ENCODE measurements around the gene OBP2B.

DNA sequence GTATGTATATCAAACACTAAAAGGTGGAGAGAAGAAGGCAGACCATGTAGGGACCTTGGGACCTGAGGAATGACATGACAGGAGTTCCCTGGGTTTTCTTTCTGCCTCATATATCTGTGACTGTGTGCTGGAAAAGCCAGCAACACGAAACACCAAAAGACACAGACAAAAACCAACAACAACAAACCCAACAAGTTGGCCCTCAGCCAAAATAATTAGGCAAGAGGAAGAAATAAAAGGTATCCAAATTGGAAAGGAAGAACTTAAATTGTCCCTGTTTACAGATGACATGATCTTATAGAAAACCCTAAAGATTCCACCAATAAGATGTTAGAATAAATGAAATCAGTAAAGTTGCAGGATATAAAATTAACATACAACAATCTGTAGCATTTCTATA, 44.2 kb upstream of the OBP2B start:
- TF ChIP-seq, protein P1, sequence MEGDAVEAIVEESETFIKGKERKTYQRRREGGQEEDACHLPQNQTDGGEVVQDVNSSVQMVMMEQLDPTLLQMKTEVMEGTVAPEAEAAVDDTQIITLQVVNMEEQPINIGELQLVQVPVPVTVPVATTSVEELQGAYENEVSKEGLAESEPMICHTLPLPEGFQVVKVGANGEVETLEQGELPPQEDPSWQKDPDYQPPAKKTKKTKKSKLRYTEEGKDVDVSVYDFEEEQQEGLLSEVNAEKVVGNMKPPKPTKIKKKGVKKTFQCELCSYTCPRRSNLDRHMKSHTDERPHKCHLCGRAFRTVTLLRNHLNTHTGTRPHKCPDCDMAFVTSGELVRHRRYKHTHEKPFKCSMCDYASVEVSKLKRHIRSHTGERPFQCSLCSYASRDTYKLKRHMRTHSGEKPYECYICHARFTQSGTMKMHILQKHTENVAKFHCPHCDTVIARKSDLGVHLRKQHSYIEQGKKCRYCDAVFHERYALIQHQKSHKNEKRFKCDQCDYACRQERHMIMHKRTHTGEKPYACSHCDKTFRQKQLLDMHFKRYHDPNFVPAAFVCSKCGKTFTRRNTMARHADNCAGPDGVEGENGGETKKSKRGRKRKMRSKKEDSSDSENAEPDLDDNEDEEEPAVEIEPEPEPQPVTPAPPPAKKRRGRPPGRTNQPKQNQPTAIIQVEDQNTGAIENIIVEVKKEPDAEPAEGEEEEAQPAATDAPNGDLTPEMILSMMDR (IDR thresholded peaks at IDR 0.05; ENCODE audit: insufficient read depth, low read length), result no peak
- TF ChIP-seq, protein P2, sequence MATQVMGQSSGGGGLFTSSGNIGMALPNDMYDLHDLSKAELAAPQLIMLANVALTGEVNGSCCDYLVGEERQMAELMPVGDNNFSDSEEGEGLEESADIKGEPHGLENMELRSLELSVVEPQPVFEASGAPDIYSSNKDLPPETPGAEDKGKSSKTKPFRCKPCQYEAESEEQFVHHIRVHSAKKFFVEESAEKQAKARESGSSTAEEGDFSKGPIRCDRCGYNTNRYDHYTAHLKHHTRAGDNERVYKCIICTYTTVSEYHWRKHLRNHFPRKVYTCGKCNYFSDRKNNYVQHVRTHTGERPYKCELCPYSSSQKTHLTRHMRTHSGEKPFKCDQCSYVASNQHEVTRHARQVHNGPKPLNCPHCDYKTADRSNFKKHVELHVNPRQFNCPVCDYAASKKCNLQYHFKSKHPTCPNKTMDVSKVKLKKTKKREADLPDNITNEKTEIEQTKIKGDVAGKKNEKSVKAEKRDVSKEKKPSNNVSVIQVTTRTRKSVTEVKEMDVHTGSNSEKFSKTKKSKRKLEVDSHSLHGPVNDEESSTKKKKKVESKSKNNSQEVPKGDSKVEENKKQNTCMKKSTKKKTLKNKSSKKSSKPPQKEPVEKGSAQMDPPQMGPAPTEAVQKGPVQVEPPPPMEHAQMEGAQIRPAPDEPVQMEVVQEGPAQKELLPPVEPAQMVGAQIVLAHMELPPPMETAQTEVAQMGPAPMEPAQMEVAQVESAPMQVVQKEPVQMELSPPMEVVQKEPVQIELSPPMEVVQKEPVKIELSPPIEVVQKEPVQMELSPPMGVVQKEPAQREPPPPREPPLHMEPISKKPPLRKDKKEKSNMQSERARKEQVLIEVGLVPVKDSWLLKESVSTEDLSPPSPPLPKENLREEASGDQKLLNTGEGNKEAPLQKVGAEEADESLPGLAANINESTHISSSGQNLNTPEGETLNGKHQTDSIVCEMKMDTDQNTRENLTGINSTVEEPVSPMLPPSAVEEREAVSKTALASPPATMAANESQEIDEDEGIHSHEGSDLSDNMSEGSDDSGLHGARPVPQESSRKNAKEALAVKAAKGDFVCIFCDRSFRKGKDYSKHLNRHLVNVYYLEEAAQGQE (IDR thresholded peaks at IDR 0.05; ENCODE audit: insufficient replicate concordance, low read depth), result no peak
- no peak for TF ChIP-seq GABPA (IDR thresholded peaks at IDR 0.05; ENCODE audit: low read depth)
- TF ChIP-seq POLR2AphosphoS5 (IDR thresholded peaks at IDR 0.05; ENCODE audit: low read depth), result no peak

Measured in HL-60 (cell line).